MM.1S (cell line): Measurements from ENCODE around the gene FBXO38.

Source experiments
- DNase-seq: peaks from one replicate; pipeline ENCODE4 v3.0.0-alpha.2; 2015
- H2AFZ ChIP-seq: fragments of 300-600 bp; sonication (generic); 2 replicates; pipeline ENCODE4 v1.6.0; 2016; ENCODE audit warnings: antibody characterized with exemption, low read length
- H3F3A ChIP-seq: fragments of 300-600 bp; sonication (generic); 2 replicates; pipeline ENCODE4 v1.6.1; 2016; ENCODE audit warnings: mild to moderate bottlenecking, antibody characterized with exemption, low read length, moderate library complexity, mixed read lengths; ENCODE audit not compliant: insufficient read depth
- H3K27ac ChIP-seq: fragments of 300-600 bp; sonication (generic); 2 replicates; pipeline ENCODE4 v1.5.1; 2016; ENCODE audit warnings: mild to moderate bottlenecking, low read length
- H3K27me3 ChIP-seq: fragments of 300-600 bp; sonication (generic); replicated peaks from 2 replicates; pipeline ENCODE4 v1.6.0; 2016; ENCODE audit warnings: low read length; ENCODE audit not compliant: insufficient read depth
- H3K36me3 ChIP-seq: fragments of 300-600 bp; sonication (generic); replicated peaks from 2 replicates; pipeline ENCODE4 v1.6.1; 2016; ENCODE audit warnings: mild to moderate bottlenecking, low read length, mixed read lengths; ENCODE audit not compliant: insufficient read depth
- H3K4me1 ChIP-seq: fragments of 300-600 bp; sonication (generic); 2 replicates; pipeline ENCODE4 v1.6.1; 2016; ENCODE audit warnings: low read length, mixed read lengths
- H3K4me2 ChIP-seq: fragments of 300-600 bp; sonication (generic); 2 replicates; pipeline ENCODE4 v1.6.0; 2016; ENCODE audit warnings: low read depth, low read length
- H3K4me3 ChIP-seq: fragments of 300-600 bp; sonication (generic); 2 replicates; pipeline ENCODE4 v1.5.1; 2016; ENCODE audit warnings: low read length, mixed read lengths
- H3K79me2 ChIP-seq: fragments of 300-600 bp; sonication (generic); 2 replicates; pipeline ENCODE4 v1.6.1; 2016; ENCODE audit warnings: mixed run types, low read length, mixed read lengths
- H3K9ac ChIP-seq: fragments of 300-600 bp; sonication (generic); 2 replicates; pipeline ENCODE4 v1.6.1; 2016; ENCODE audit warnings: low read length, mixed read lengths
- H3K9me2 ChIP-seq: fragments of 300-600 bp; sonication (generic); replicated peaks from 2 replicates; pipeline ENCODE4 v1.6.1; 2016; ENCODE audit warnings: mild to moderate bottlenecking, low read length, mixed read lengths; ENCODE audit not compliant: insufficient read depth
- H3K9me3 ChIP-seq: fragments of 300-600 bp; sonication (generic); replicated peaks from 2 replicates; pipeline ENCODE4 v1.6.1; 2016; ENCODE audit warnings: mild to moderate bottlenecking, low read length, mixed read lengths; ENCODE audit not compliant: insufficient read depth
- H4K20me1 ChIP-seq: fragments of 300-600 bp; sonication (generic); 2 replicates; pipeline ENCODE4 v1.6.1; 2016; ENCODE audit warnings: mild to moderate bottlenecking, low read length, moderate library complexity, mixed read lengths; ENCODE audit not compliant: insufficient read depth
- EZH2 ChIP-seq: fragments of 300-600 bp; sonication (generic); optimal IDR thresholded peaks from 2 replicates; pipeline ENCODE3; 2017; ENCODE audit warnings: low read depth, mild to moderate bottlenecking, antibody characterized with exemption, low read length, mixed read lengths
- EZH2phosphoT487 ChIP-seq: fragments of 300-600 bp; sonication (generic); IDR thresholded peaks from 2 replicates; pipeline ENCODE4 v1.6.1; 2018; ENCODE audit warnings: antibody characterized with exemption, low read length
- TF ChIP-seq, protein P1 (sequence below): fragments of 300-600 bp; sonication (generic); IDR thresholded peaks from 2 replicates; pipeline ENCODE4 v1.5.1; 2016; ENCODE audit warnings: antibody characterized with exemption, low read length, mixed read lengths

FBXO38 gene

DNA sequence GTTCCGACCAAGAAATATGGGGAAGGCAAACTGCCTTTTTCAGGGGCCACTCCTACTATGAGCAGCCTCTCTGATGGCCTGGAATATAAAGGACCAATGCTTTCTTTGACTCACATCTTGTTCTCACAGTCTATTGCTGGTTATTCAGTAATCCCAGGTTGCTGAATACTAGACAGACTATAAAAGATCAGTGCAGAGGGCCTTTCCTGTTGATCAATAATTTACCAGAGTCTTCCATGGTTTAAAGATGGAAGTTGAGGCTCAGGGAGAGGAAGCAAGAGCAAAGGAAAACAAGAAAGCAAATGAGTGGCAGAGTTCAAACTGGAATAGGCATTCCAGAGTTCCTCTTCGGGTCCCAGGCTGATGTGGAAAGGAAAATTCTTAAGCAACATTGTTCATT, 62.9 kb downstream of the FBXO38 start:
- DNase-seq: no peak

DNA sequence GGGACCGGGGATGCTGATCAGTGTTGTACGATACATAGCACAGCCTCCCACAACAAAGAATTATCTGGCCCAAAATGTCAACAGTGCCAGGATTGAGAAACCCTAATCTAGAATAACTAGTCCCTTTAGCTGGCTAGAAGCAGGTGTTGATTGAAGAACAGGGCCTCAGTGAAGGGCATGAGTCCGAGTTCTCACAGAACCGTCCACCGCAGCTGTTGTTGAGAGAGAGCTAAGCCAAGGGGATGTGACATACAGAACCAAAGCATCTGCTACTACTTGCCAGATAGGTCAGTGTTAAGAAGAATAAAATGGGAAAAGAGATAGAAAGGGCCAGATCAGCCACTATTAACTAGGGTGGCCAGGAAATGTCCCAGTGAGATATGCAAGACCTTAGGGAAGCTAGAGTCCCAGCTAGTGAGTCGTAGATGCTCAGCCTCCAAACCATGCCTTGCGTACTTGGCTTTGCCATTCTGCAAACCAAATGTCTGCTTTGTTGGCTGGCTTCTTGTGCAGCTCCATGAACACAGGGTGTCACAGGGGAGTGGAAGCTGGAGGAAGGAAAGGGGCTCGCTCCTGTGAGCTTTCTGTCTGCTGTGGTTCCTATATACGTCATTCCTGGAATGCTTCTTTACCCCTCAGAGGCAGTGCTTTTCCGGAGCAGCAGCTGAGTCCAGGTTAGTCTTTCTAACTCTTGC, 68.9 kb downstream of the FBXO38 start:
- H3K36me3 ChIP-seq: no peaks in the 10 kb centered on the region
- no peaks in the 10 kb centered on the region for H3K9me2 ChIP-seq
- H3K27me3 ChIP-seq: no peaks in the 10 kb centered on the region
- no peak for DNase-seq
- no peaks in the 10 kb centered on the region for H3F3A ChIP-seq
- no peak overlapping the region for H3K4me3 ChIP-seq
- TF ChIP-seq, protein P1, sequence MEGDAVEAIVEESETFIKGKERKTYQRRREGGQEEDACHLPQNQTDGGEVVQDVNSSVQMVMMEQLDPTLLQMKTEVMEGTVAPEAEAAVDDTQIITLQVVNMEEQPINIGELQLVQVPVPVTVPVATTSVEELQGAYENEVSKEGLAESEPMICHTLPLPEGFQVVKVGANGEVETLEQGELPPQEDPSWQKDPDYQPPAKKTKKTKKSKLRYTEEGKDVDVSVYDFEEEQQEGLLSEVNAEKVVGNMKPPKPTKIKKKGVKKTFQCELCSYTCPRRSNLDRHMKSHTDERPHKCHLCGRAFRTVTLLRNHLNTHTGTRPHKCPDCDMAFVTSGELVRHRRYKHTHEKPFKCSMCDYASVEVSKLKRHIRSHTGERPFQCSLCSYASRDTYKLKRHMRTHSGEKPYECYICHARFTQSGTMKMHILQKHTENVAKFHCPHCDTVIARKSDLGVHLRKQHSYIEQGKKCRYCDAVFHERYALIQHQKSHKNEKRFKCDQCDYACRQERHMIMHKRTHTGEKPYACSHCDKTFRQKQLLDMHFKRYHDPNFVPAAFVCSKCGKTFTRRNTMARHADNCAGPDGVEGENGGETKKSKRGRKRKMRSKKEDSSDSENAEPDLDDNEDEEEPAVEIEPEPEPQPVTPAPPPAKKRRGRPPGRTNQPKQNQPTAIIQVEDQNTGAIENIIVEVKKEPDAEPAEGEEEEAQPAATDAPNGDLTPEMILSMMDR: no peak
- TF ChIP-seq EZH2: no peak
- TF ChIP-seq EZH2phosphoT487: no peak
- no peaks in the 10 kb centered on the region for H3K79me2 ChIP-seq
- H3K9me3 ChIP-seq: no peaks in the 10 kb centered on the region
- no peak overlapping the region for H3K4me2 ChIP-seq
- H4K20me1 ChIP-seq: no peaks in the 10 kb centered on the region
- no peak overlapping the region for H3K27ac ChIP-seq
- no peak overlapping the region for H2AFZ ChIP-seq
- H3K9ac ChIP-seq: no peak overlapping the region
- no peaks in the 10 kb centered on the region for H3K4me1 ChIP-seq

More for the DNA sequence above, 62.9 kb downstream of the FBXO38 start:
- Histone ChIP-seq H3K9me3 (no peaks in the 10 kb centered on the region), H3K27ac (no peak overlapping the region), H3K36me3 (no peaks in the 10 kb centered on the region), H2AFZ (no peak overlapping the region), H3K27me3 (no peaks in the 10 kb centered on the region), H3K79me2 (no peaks in the 10 kb centered on the region), H3F3A (no peaks in the 10 kb centered on the region), H3K4me3 (no peak overlapping the region), H3K4me2 (no peak overlapping the region), H4K20me1 (no peaks in the 10 kb centered on the region), H3K4me1 (no peaks in the 10 kb centered on the region), H3K9me2 (no peaks in the 10 kb centered on the region), H3K9ac (no peak overlapping the region)
- TF ChIP-seq EZH2: no peak
- TF ChIP-seq, protein P1: no peak
- TF ChIP-seq EZH2phosphoT487: no peak

DNA sequence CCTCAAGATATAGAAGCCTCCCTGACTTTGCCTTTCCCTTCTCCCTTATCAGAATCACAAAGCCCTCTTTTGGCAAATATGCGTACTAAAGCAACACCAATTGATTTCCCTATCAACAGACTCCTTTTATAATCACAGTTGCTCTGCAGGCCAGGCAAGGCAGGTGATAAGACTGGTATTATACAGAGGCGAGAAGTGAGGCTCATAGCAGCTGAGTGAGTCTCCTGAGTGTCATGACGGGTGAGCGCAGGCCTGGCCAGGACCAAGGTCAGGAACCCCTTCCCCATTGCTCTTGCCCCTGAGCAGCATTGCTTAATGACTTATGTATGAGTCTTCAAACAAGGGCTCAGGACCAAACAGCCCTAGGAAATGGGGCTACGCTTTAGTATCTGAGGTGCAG, 70.8 kb downstream of the FBXO38 start:
- no peak overlapping the region for H3K4me2 ChIP-seq
- no peaks in the 10 kb centered on the region for H4K20me1 ChIP-seq
- no peak overlapping the region for H3K4me3 ChIP-seq
- TF ChIP-seq, protein P1: no peak
- TF ChIP-seq EZH2phosphoT487 (no peak), EZH2 (no peak)
- H3K9me2 ChIP-seq: no peaks in the 10 kb centered on the region
- no peaks in the 10 kb centered on the region for H3K27me3 ChIP-seq
- DNase-seq: no peak
- no peaks in the 10 kb centered on the region for H3K36me3 ChIP-seq
- H3F3A ChIP-seq: no peaks in the 10 kb centered on the region
- no peak overlapping the region for H3K9ac ChIP-seq
- H2AFZ ChIP-seq: no peak overlapping the region
- H3K27ac ChIP-seq: no peak overlapping the region
- H3K4me1 ChIP-seq: no peaks in the 10 kb centered on the region
- no peaks in the 10 kb centered on the region for H3K79me2 ChIP-seq
- no peaks in the 10 kb centered on the region for H3K9me3 ChIP-seq
